Lower lobe of right lung (tissue), 2 donors: ENCODE data around the gene TTBK2. TPM values are rescaled to one million over a fixed set of nuclear protein-coding genes. Genes with fewer than 3 reads are reported as not detected.

Experiments
- ATAC-seq, 2 donors: fragments of 200-7000 bp; cut with Tn5 transposase; one replicate each; pipeline ENCODE4 v1.9.1; 2020 to 2022; ENCODE audit warnings: mild to moderate bottlenecking in 2 of 2, moderate library complexity in 2 of 2
- DNase-seq: peaks from one replicate; pipeline ENCODE4 v3.0.0-alpha.2; 2020
- H3K27ac ChIP-seq: fragments of 200-600 bp; one replicate; pipeline ENCODE4 v1.8.0; 2022
- H3K27me3 ChIP-seq: fragments of 200-600 bp; one replicate; pipeline ENCODE4 v1.8.0; 2022; ENCODE audit warnings: low read depth
- H3K36me3 ChIP-seq: fragments of 200-600 bp; one replicate; pipeline ENCODE4 v1.8.0; 2022; ENCODE audit warnings: mild to moderate bottlenecking
- H3K4me1 ChIP-seq: fragments of 200-600 bp; one replicate; pipeline ENCODE4 v1.8.0; 2022
- H3K4me3 ChIP-seq: fragments of 200-600 bp; one replicate; pipeline ENCODE4 v1.8.0; 2022; ENCODE audit warnings: mild to moderate bottlenecking
- H3K9me3 ChIP-seq: fragments of 200-600 bp; one replicate; pipeline ENCODE4 v1.8.0; 2022
- CTCF ChIP-seq: fragments of 200-600 bp; IDR thresholded peaks from one replicate; pipeline ENCODE4 v1.8.0; 2022; ENCODE audit warnings: antibody characterized with exemption, mild to moderate bottlenecking
- intact Hi-C: fragments of 100-400 bp; cut with DNase I; formaldehyde crosslinking; loops from one replicate; pipeline ENCODE4 v1.11.0; 2022
- total RNA-seq: library from RNA; stranded (reverse); fragmentation: NEBNext Ultra II Directional; extraction: Animal tissue kit (Norgen Biotek cat#: 25700); gene quantifications from one replicate; pipeline ENCODE4 v1.2.1, GENCODE V29; 2021
- donor health status: DM: no; HTN: yes; CAD: no; lungs with severe emphysema.

Gene TTBK2
- total RNA-seq, 1 donor from 2014 or later, result 19.1 TPM

- Histone ChIP-seq H3K36me3 (peaks cover 9% of the 10 kb centered on the region), H3K4me1 (no peaks in the 10 kb centered on the region), H3K27ac (no peak overlapping the region), H3K4me3 (no peak overlapping the region), H3K27me3 (no peaks in the 10 kb centered on the region), H3K9me3 (no peaks in the 10 kb centered on the region)
- DNase-seq (no peak), ATAC-seq (no peak)
- intact Hi-C loops, result no loop called here
- TF ChIP-seq CTCF, result no peak
Observed at GRCh38 chr15:42849836-42850235, 70.7 kb downstream of the TTBK2 start.

GRCh38 chr15:42848846-42849245, 71.7 kb downstream of the TTBK2 start:
- H3K36me3 ChIP-seq, result peaks cover 4% of the 10 kb centered on the region
- H3K27me3 ChIP-seq, result no peaks in the 10 kb centered on the region
- no peak overlapping the region for H3K4me3 ChIP-seq
- ATAC-seq (no peak), DNase-seq (no peak)
- no peak for TF ChIP-seq CTCF
- no peaks in the 10 kb centered on the region for H3K9me3 ChIP-seq
- H3K4me1 ChIP-seq, result no peaks in the 10 kb centered on the region
- no peak overlapping the region for H3K27ac ChIP-seq
- intact Hi-C loops, result no loop called here

- TF ChIP-seq CTCF, result no peak
- no peaks in the 10 kb centered on the region for H3K27me3 ChIP-seq
- H3K27ac ChIP-seq, result no peak overlapping the region
- H3K4me1 ChIP-seq, result no peaks in the 10 kb centered on the region
- no peak for ATAC-seq
- DNase-seq, result no peak
- no peaks in the 10 kb centered on the region for H3K9me3 ChIP-seq
- intact Hi-C loops, result no loop called here
- H3K4me3 ChIP-seq, result no peak overlapping the region
- H3K36me3 ChIP-seq, result no peaks in the 10 kb centered on the region
Observed at GRCh38 chr15:42846647-42847046, 73.9 kb downstream of the TTBK2 start.

DNA sequence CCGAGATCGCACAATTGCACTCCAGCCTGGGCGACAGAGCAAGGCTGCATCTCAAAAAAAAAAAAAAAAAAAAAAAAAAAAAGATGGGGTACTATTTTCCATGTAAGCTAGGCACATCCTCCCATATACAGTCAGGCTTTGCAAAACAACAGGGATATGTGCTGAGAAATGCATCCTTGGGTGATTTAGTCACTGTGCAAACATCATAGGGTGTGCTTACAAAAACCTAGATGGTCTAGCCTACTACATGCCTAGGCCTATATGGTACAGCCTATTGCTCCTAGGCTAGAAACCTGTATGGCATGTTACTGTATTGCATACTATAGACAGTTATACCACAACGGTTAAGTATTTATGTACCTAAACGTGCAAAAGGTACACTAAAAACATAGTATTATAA, 75.0 kb downstream of the TTBK2 start:
- no peak for DNase-seq
- no peak for TF ChIP-seq CTCF
- H3K9me3 ChIP-seq, result no peaks in the 10 kb centered on the region
- ATAC-seq, result no peak
- H3K4me1 ChIP-seq, result no peaks in the 10 kb centered on the region
- H3K27ac ChIP-seq, result no peak overlapping the region
- H3K27me3 ChIP-seq, result no peaks in the 10 kb centered on the region
- intact Hi-C loops, result no loop called here
- no peak overlapping the region for H3K4me3 ChIP-seq
- H3K36me3 ChIP-seq, result no peaks in the 10 kb centered on the region

DNA sequence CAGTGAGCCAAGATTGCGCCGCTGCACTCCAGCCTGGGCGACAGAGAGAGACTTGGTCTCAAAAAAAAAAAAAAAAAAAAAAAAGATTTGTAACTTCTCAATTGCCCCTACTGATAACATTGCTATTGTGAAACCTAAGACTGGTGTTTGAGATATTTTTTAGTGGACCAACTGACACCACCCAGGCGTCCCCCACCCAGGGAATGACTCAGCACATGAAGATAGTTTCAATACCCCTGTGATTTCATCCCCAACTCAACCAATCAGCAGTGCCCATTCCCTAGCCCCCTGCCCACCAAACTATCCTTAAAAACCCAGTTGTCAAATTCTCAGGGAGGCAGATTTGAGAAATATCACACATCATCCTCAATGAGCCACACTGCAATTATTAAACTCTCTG, 76.9 kb downstream of the TTBK2 start:
- Histone ChIP-seq H3K36me3 (peaks cover 14% of the 10 kb centered on the region), H3K4me3 (no peak overlapping the region), H3K27me3 (no peaks in the 10 kb centered on the region), H3K27ac (no peak overlapping the region), H3K9me3 (no peaks in the 10 kb centered on the region), H3K4me1 (no peaks in the 10 kb centered on the region)
- ATAC-seq, result no peak
- TF ChIP-seq CTCF, result no peak
- no peak for DNase-seq
- intact Hi-C loops, result no loop called here

DNA sequence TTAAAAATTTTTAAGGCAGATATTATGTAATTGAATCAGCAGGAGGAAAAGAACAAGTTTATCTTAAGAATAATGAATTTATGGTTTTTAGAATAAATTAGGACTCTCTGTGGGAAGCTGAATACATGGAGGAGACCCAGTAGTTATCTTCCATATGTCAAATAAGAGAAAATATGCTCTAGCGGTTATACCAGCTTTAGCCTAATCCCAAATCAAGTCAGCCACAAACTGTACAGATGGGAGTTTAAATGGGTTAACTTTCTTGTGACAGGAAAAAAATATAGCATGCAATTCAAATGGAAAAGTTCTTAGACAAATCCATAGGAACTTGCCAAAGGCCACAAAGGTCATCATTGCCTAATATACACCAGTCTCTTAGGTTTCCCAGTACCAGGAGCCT, 84.3 kb downstream of the TTBK2 start:
- Histone ChIP-seq H3K27ac (no peak overlapping the region), H3K9me3 (no peaks in the 10 kb centered on the region), H3K27me3 (no peaks in the 10 kb centered on the region), H3K4me1 (no peaks in the 10 kb centered on the region), H3K36me3 (peaks cover 20% of the 10 kb centered on the region), H3K4me3 (no peak overlapping the region)
- no peak for TF ChIP-seq CTCF
- intact Hi-C loops, result no loop called here
- DNase-seq (no peak), ATAC-seq (no peak)
